ENCODE data around the gene GPS1. TPM values are rescaled to one million over a fixed set of nuclear protein-coding genes. Genes with fewer than 3 reads are reported as not detected.

The GPS1 gene
- total and polyA plus RNA-seq, 2 of the 4 experiments (the other 2 are of a cell fraction) = 157 to 181 TPM

GRCh38 chr17:82018152-82018988 is 33.3 kb upstream of the GPS1 start (continued):
- TF ChIP-seq RFX5 (IDR thresholded peaks at IDR 0.05; ENCODE audit: low read depth, low read length) = no peak

GRCh38 chr17:82018989-82019689 is 32.6 kb upstream of the GPS1 start:
- WGBS, 2 experiments (ENCODE audit: extremely low coverage in 2 of 2, insufficient read length in 1 of 2) = 98% methylated on average over 7 of the region's 33 CpGs; no CpG with 5 or more reads in 1 of the 2 experiments
- Histone ChIP-seq H2BK120ac (ENCODE audit: low read depth, low read length) (no peak overlapping the region), H3K18ac (ENCODE audit: low read depth, low read length) (no peak overlapping the region), H3K9me1 (ENCODE audit: insufficient read depth, low read length) (no peaks in the 10 kb centered on the region), H3K4ac (ENCODE audit: low read depth, low read length) (no peak overlapping the region), H2AK5ac (ENCODE audit: low read depth, low read length) (no peak overlapping the region), H2BK15ac (ENCODE audit: low read depth, low read length) (no peak overlapping the region), H3K36me3 (ENCODE audit: control insufficient read depth, insufficient read depth, low read length) (peaks cover 6% of the 10 kb centered on the region; the same call in 1 of the 2 replicates), H2AK9ac (replicated peaks; ENCODE audit: low read depth, low read length, poor library complexity) (peak overlapping the region; percentile 28), H3K27me3 (ENCODE audit: control insufficient read depth, insufficient read depth, low read length) (no peaks in the 10 kb centered on the region), H2BK5ac (ENCODE audit: low read depth, low read length, poor library complexity, severe bottlenecking) (no peak overlapping the region), H3K4me2 (ENCODE audit: low read depth, low read length) (no peak overlapping the region), H3K56ac (ENCODE audit: extremely low read depth, insufficient read depth, low read length) (no peak overlapping the region), H3K9me3 (ENCODE audit: control insufficient read depth, insufficient read depth, low read length) (no peaks in the 10 kb centered on the region), H3K4me1 (ENCODE audit: control insufficient read depth, insufficient read depth, low read length) (peaks cover 13% of the 10 kb centered on the region), H4K91ac (ENCODE audit: insufficient read depth, low read depth, low read length) (no peak overlapping the region), H3K9ac (ENCODE audit: low read depth, low read length) (no peak overlapping the region), H4K5ac (ENCODE audit: low read depth, low read length) (no peak overlapping the region), H4K8ac (ENCODE audit: low read depth in 2 of 2, low read length in 2 of 2) (no peak overlapping the region), H3K23ac (ENCODE audit: low read depth, low read length) (no peak overlapping the region), H3K14ac (replicated peaks; ENCODE audit: low read depth, low read length) (no peak overlapping the region), H3K4me3 (ENCODE audit: insufficient read depth, low read depth, low read length) (no peak overlapping the region), H2AFZ (replicated peaks; ENCODE audit: low read length, poor library complexity) (no peak overlapping the region), H3K27ac (ENCODE audit: insufficient read depth, low read length) (no peak overlapping the region), H2BK20ac (ENCODE audit: low read depth, low read length) (no peak overlapping the region), H4K20me1 (ENCODE audit: insufficient read depth, low read length) (peaks cover 24% of the 10 kb centered on the region), H3K79me1 (ENCODE audit: low read depth in 1 of 2, low read length in 2 of 2) (peaks cover 12 to 40% of the 10 kb centered on the region in 2 experiments)
- ChIA-PET CTCF (interaction anchor here (0.5 to 3.6 kb wide), 6 partner anchors 16 to 211 kb away, joined by 3 to 17 read pairs (median 3); partner anchors contain the start of gene DCXR), POLR2A (ENCODE audit: unreplicated experiment) (no interaction called here)
- dilution Hi-C loops (cut with HindIII; ENCODE audit: low sequenced_read_pairs, unreplicated experiment) = no loop called here
- DNase-seq = no peak
- in situ Hi-C loops (cut with MboI; ENCODE audit: low sequenced_read_pairs) = loop anchor here (5.0 kb wide), 1 partner anchor 52 kb away; no protein-coding TSS in a partner anchor
- ATAC-seq (ENCODE audit: low read depth) = no peak
- TF ChIP-seq ELK1 (IDR thresholded peaks at IDR 0.05; ENCODE audit: borderline replicate concordance, low read depth, low read length) (no peak), MAFK (IDR thresholded peaks at IDR 0.05; ENCODE audit: low read depth, low read length) (no peak), POLR2A (IDR thresholded peaks at IDR 0.05; ENCODE audit: low read depth, low read length) (no peak), CEBPB (IDR thresholded peaks at IDR 0.05; ENCODE audit: low read depth, low read length) (no peak), CHD1 (IDR thresholded peaks at IDR 0.05; ENCODE audit: low read depth, low read length) (no peak), BHLHE40 (IDR thresholded peaks at IDR 0.05; ENCODE audit: low read depth, low read length) (no peak), NFE2L2 (IDR thresholded peaks at IDR 0.05; ENCODE audit: low read depth, low read length) (no peak), MXI1 (IDR thresholded peaks at IDR 0.05; ENCODE audit: borderline replicate concordance, low read depth, low read length) (no peak), USF2 (IDR thresholded peaks at IDR 0.05; ENCODE audit: low read depth, low read length) (no peak), MAZ (IDR thresholded peaks at IDR 0.05; ENCODE audit: borderline replicate concordance, low read depth, low read length) (no peak), SMC3 (IDR thresholded peaks at IDR 0.05; ENCODE audit: low read depth, low read length) (no peak), RFX5 (IDR thresholded peaks at IDR 0.05; ENCODE audit: low read depth, low read length) (no peak), RAD21 (IDR thresholded peaks at IDR 0.05; ENCODE audit: low read length) (no peak)
- intact Hi-C loops (cut with micrococcal nuclease) = no loop called here
- no TSS peak for BruUV-seq (replicated peaks)

All from IMR-90 (cell line).